HEK293 (cell line): ENCODE data around the gene MAML2.

Experiments used
- CTCF ChIA-PET: fragments of 350-600 bp; formaldehyde crosslinking; extraction: SDS; loops from one replicate; lab custom pipeline; 2021; ENCODE audit warnings: antibody characterized with exemption; lab: Yijun Ruan, JAX
- POLR2A ChIA-PET: fragments of 300-600 bp; formaldehyde crosslinking; extraction: SDS; loops from one replicate; lab custom pipeline; 2020; ENCODE audit warnings: antibody characterized with exemption, inconsistent platforms; lab: Yijun Ruan, JAX
- H3K27ac ChIP-seq: fragments of 200-500 bp; sonication (Bioruptor generic); 2 replicates; pipeline ENCODE4 v1.5.1; 2014; ENCODE audit warnings: low read depth, low read length, control low read depth, inconsistent platforms; ENCODE audit errors: extremely low read depth
- H3K36me3 ChIP-seq, 2 experiments: fragments of 200-500 bp in 1 of 2; sonication (Bioruptor generic) in 1 of 2; 1 replicate in 1 of 2; 2 replicates in 1 of 2; pipeline ENCODE4 v1.5.1; 2014 to 2017; ENCODE audit warnings: inconsistent platforms in 2 of 2, low read length in 2 of 2; ENCODE audit not compliant: control insufficient read depth in 2 of 2, insufficient read depth in 1 of 2
- H3K4me1 ChIP-seq: fragments of 200-500 bp; sonication (Bioruptor generic); 2 replicates; pipeline ENCODE4 v1.5.1; 2014; ENCODE audit warnings: mild to moderate bottlenecking, low read length, inconsistent platforms; ENCODE audit not compliant: control insufficient read depth, insufficient read depth
- H3K4me3 ChIP-seq: 2 replicates; pipeline ENCODE4 v1.5.1; 2011; ENCODE audit warnings: low read depth, mild to moderate bottlenecking, control low read depth, low read length, moderate library complexity
- H3K9me3 ChIP-seq: fragments of 200-500 bp; sonication (Bioruptor generic); 2 replicates; pipeline ENCODE4 v1.5.1; 2014; ENCODE audit warnings: low read depth, low read length, inconsistent platforms; ENCODE audit not compliant: control insufficient read depth, insufficient read depth
- BCL11A ChIP-seq: fragments of 450-650 bp; formaldehyde crosslinking; IDR thresholded peaks from 2 replicates; pipeline ENCODE4 v1.5.1; 2016; ENCODE audit warnings: low read depth, missing biosample characterization, missing genetic modification characterization
- EGR2 ChIP-seq: fragments of 450-650 bp; formaldehyde crosslinking; IDR thresholded peaks from 2 replicates; pipeline ENCODE4 v1.5.1; 2016; ENCODE audit warnings: low read depth, missing biosample characterization, missing genetic modification characterization
- FEZF1 ChIP-seq: fragments of 450-650 bp; formaldehyde crosslinking; IDR thresholded peaks from 2 replicates; pipeline ENCODE4 v1.5.1; 2016; ENCODE audit warnings: missing biosample characterization, missing genetic modification characterization
- KLF1 ChIP-seq: fragments of 450-650 bp; formaldehyde crosslinking; IDR thresholded peaks from 2 replicates; pipeline ENCODE4 v1.5.1; 2016; ENCODE audit warnings: missing biosample characterization, missing genetic modification characterization
- PRDM1 ChIP-seq: fragments of 450-650 bp; formaldehyde crosslinking; IDR thresholded peaks from 2 replicates; pipeline ENCODE4; 2016; ENCODE audit warnings: missing biosample characterization, missing genetic modification characterization
- PRDM6 ChIP-seq: fragments of 450-650 bp; formaldehyde crosslinking; IDR thresholded peaks from 2 replicates; pipeline ENCODE4 v1.5.1; 2017; ENCODE audit warnings: missing biosample characterization, missing genetic modification characterization
- ZBTB21 ChIP-seq: fragments of 450-650 bp; formaldehyde crosslinking; IDR thresholded peaks from 2 replicates; pipeline ENCODE4 v1.5.1; 2017; ENCODE audit warnings: missing biosample characterization, missing genetic modification characterization
- ZNF280C ChIP-seq: fragments of 450-650 bp; formaldehyde crosslinking; IDR thresholded peaks from 2 replicates; pipeline ENCODE4 v1.5.1; 2016; ENCODE audit warnings: missing biosample characterization, missing genetic modification characterization
- ZNF37A ChIP-seq: fragments of 450-650 bp; IDR thresholded peaks from 2 replicates; pipeline ENCODE4 v1.5.1; 2018; ENCODE audit warnings: missing biosample characterization, missing genetic modification characterization
- ZNF433 ChIP-seq: fragments of 450-650 bp; formaldehyde crosslinking; IDR thresholded peaks from 2 replicates; pipeline ENCODE4 v1.5.1; 2016; ENCODE audit warnings: missing biosample characterization, missing genetic modification characterization, low read depth
- ZNF510 ChIP-seq: fragments of 450-650 bp; formaldehyde crosslinking; IDR thresholded peaks from 2 replicates; pipeline ENCODE4 v1.5.1; 2018; ENCODE audit warnings: mild to moderate bottlenecking, missing genetic modification characterization, missing biosample characterization; ENCODE audit not compliant: insufficient replicate concordance
- ZNF544 ChIP-seq: fragments of 450-650 bp; formaldehyde crosslinking; IDR thresholded peaks from 2 replicates; pipeline ENCODE4 v1.5.0; 2017; ENCODE audit warnings: missing biosample characterization, missing genetic modification characterization
- ZNF555 ChIP-seq: fragments of 450-650 bp; formaldehyde crosslinking; conservative IDR thresholded peaks from 2 replicates; pipeline ENCODE4 v1.5.1; 2017; ENCODE audit warnings: missing biosample characterization, mild to moderate bottlenecking, missing genetic modification characterization, inconsistent platforms
- ZNF571 ChIP-seq: fragments of 450-650 bp; formaldehyde crosslinking; IDR thresholded peaks from 2 replicates; pipeline ENCODE4 v1.5.0; 2017; ENCODE audit warnings: missing biosample characterization, missing genetic modification characterization
- ZNF596 ChIP-seq: fragments of 450-650 bp; IDR thresholded peaks from 2 replicates; pipeline ENCODE4 v1.5.0; 2018; ENCODE audit warnings: missing biosample characterization, mild to moderate bottlenecking, missing genetic modification characterization, moderate library complexity
- ZNF624 ChIP-seq: fragments of 450-650 bp; formaldehyde crosslinking; IDR thresholded peaks from 2 replicates; pipeline ENCODE4 v1.5.1; 2017; ENCODE audit warnings: missing biosample characterization, missing genetic modification characterization
- ZNF664 ChIP-seq: fragments of 450-650 bp; formaldehyde crosslinking; IDR thresholded peaks from 2 replicates; pipeline ENCODE4 v1.5.1; 2016; ENCODE audit warnings: missing biosample characterization, missing genetic modification characterization
- ZNF701 ChIP-seq: fragments of 450-650 bp; formaldehyde crosslinking; IDR thresholded peaks from 2 replicates; pipeline ENCODE4 v1.5.1; 2016; ENCODE audit warnings: missing biosample characterization, missing genetic modification characterization
- ZNF768 ChIP-seq: fragments of 450-650 bp; formaldehyde crosslinking; IDR thresholded peaks from 2 replicates; pipeline ENCODE4 v1.5.1; 2018; ENCODE audit warnings: missing biosample characterization, mild to moderate bottlenecking, missing genetic modification characterization
- ZNF830 ChIP-seq: fragments of 450-650 bp; IDR thresholded peaks from 2 replicates; pipeline ENCODE4 v1.5.0; 2018; ENCODE audit warnings: missing biosample characterization, missing genetic modification characterization, low read depth, mild to moderate bottlenecking, moderate library complexity
- TF ChIP-seq, protein P1 (sequence below): fragments of 450-650 bp; formaldehyde crosslinking; IDR thresholded peaks from 2 replicates; pipeline ENCODE4 v1.5.1; 2016; ENCODE audit warnings: missing biosample characterization, missing genetic modification characterization, low read depth
- TF ChIP-seq, protein P2 (sequence below): fragments of 450-650 bp; formaldehyde crosslinking; IDR thresholded peaks from 2 replicates; pipeline ENCODE4 v1.5.1; 2017; ENCODE audit warnings: missing biosample characterization, mild to moderate bottlenecking, missing genetic modification characterization, moderate library complexity

The MAML2 gene

GRCh38 chr11:96113193-96113681 is 229.8 kb downstream of the MAML2 start:
- POLR2A ChIA-PET: interaction anchor here (0.6 kb wide), 1 partner anchor 18 kb away, joined by 3 read pairs; no protein-coding TSS in a partner anchor

DNA sequence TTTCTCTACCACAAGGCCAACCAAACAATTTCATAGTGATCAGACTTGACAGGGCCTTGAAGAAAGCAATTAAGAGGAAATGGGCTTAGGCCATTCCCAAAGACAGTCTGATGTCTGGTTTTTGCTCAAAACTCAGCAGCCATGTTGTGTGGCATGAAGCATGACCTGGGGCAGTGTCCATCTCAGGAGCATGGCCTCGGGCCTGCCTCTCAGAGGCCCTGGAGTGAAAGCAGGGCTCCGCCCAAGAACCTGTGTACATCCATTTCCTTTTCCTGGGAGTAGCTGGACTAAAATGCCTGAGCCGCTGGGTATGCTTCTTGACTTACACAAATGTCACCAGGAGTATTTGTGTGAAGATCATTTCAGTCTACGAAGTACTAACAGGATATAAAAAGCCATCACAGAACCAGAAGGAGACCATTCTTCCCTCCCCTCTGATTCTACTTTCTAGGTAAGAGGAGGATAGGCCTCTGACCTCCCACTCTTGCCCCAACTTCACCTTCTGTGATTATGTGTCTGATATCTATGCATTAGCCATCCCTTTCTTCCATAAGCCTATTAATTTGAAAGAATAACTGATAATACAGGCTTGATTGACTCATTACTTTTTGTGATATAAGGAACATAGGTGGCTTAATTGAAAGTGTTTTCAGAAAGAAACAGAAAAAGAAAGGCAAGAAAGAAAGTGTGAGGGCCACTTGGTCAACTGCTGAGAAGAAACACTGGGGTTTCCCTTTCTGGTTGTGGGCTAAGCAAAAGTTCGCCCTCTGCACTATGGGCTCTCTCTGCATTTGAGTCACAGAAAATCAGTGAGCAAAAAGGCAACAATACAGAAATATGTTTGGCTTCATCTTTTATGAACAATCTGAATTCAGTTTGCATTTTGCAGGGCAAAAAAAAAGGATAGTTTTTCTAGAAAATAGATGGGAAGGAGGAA is 230.5 kb downstream of the MAML2 start:
- TF ChIP-seq BCL11A (tag by site-specific recombination) (no peak), PRDM1 (tag by site-specific recombination) (peak; percentile 67; the same call in 1 of the 2 replicates)
- Histone ChIP-seq H3K9me3 (no peaks in the 10 kb centered on the region), H3K27ac (no peak overlapping the region), H3K36me3 (no peaks in the 10 kb centered on the region), H3K4me3 (no peak overlapping the region), H3K4me1 (no peaks in the 10 kb centered on the region)
- ChIA-PET CTCF (no interaction called here), POLR2A (interaction anchor here (0.6 kb wide), 1 partner anchor 19 kb away, joined by 3 read pairs; no protein-coding TSS in a partner anchor)

More at GRCh38 chr11:96113193-96113681, 229.8 kb downstream of the MAML2 start:
- no peak overlapping the region for H3K4me3 ChIP-seq
- H3K36me3 ChIP-seq: no peaks in the 10 kb centered on the region
- H3K4me1 ChIP-seq: no peaks in the 10 kb centered on the region
- H3K27ac ChIP-seq: no peak overlapping the region
- H3K9me3 ChIP-seq: no peaks in the 10 kb centered on the region
- TF ChIP-seq ZNF830 (tag by site-specific recombination) (no peak), PRDM6 (tag by site-specific recombination) (peak; percentile 17; the same call in 1 of the 2 replicates)
- TF ChIP-seq, all 188 proteins: peak for 1
- CTCF ChIA-PET: interaction anchor here (1.2 kb wide), 1 partner anchor 35 kb away, joined by 3 read pairs; no protein-coding TSS in a partner anchor

GRCh38 chr11:96111308-96111707 is 231.7 kb downstream of the MAML2 start:
- Histone ChIP-seq H3K4me1 (no peaks in the 10 kb centered on the region), H3K4me3 (no peak overlapping the region), H3K36me3 (no peaks in the 10 kb centered on the region), H3K27ac (no peak overlapping the region), H3K9me3 (no peaks in the 10 kb centered on the region)
- POLR2A ChIA-PET: no interaction called here
- CTCF ChIA-PET: interaction anchor here (0.9 kb wide), 1 partner anchor 127 kb away, joined by 3 read pairs; no protein-coding TSS in a partner anchor
- no peak for TF ChIP-seq ZNF555 (tag by site-specific recombination)
- no peak for TF ChIP-seq FEZF1
- no peak for TF ChIP-seq ZNF701 (tag by site-specific recombination)
- TF ChIP-seq, protein P1, sequence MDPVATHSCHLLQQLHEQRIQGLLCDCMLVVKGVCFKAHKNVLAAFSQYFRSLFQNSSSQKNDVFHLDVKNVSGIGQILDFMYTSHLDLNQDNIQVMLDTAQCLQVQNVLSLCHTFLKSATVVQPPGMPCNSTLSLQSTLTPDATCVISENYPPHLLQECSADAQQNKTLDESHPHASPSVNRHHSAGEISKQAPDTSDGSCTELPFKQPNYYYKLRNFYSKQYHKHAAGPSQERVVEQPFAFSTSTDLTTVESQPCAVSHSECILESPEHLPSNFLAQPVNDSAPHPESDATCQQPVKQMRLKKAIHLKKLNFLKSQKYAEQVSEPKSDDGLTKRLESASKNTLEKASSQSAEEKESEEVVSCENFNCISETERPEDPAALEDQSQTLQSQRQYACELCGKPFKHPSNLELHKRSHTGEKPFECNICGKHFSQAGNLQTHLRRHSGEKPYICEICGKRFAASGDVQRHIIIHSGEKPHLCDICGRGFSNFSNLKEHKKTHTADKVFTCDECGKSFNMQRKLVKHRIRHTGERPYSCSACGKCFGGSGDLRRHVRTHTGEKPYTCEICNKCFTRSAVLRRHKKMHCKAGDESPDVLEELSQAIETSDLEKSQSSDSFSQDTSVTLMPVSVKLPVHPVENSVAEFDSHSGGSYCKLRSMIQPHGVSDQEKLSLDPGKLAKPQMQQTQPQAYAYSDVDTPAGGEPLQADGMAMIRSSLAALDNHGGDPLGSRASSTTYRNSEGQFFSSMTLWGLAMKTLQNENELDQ (tag by site-specific recombination): no peak
- no peak for TF ChIP-seq ZNF510 (tag by site-specific recombination)
- TF ChIP-seq EGR2 (tag by site-specific recombination): no peak
- no peak for TF ChIP-seq ZNF433 (tag by site-specific recombination)
- no peak for TF ChIP-seq KLF1 (tag by site-specific recombination)
- no peak for TF ChIP-seq ZNF37A (tag by site-specific recombination)
- no peak for TF ChIP-seq ZNF664 (tag by site-specific recombination)
- TF ChIP-seq ZNF768 (tag by site-specific recombination): no peak
- no peak for TF ChIP-seq BCL11A (tag by site-specific recombination)
- TF ChIP-seq ZNF596: no peak
- TF ChIP-seq ZNF624: no peak
- no peak for TF ChIP-seq ZBTB21
- TF ChIP-seq, protein P2, sequence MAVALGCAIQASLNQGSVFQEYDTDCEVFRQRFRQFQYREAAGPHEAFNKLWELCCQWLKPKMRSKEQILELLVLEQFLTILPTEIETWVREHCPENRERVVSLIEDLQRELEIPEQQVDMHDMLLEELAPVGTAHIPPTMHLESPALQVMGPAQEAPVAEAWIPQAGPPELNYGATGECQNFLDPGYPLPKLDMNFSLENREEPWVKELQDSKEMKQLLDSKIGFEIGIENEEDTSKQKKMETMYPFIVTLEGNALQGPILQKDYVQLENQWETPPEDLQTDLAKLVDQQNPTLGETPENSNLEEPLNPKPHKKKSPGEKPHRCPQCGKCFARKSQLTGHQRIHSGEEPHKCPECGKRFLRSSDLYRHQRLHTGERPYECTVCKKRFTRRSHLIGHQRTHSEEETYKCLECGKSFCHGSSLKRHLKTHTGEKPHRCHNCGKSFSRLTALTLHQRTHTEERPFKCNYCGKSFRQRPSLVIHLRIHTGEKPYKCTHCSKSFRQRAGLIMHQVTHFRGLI: no peak
- TF ChIP-seq ZNF544 (tag by site-specific recombination): no peak
- no peak for TF ChIP-seq ZNF280C (tag by site-specific recombination)
- TF ChIP-seq ZNF571 (tag by site-specific recombination): no peak
